ENCODE data around the gene PRDM5. TPM values are rescaled to one million over a fixed set of nuclear protein-coding genes. Genes with fewer than 3 reads are reported as not detected.
A peak's percentile ranks its signal among the peaks of the same experiment; 100 is the strongest.

PRDM5 gene
- total RNA-seq, 1 donor from 2014 or later = 6.5 TPM

GRCh38 chr4:120847019-120847582 is 75.4 kb downstream of the PRDM5 start:
- Mint-ChIP-seq H3K36me3 (ENCODE audit: low read depth, unreplicated experiment) (no peaks in the 10 kb centered on the region), H3K4me3 (ENCODE audit: unreplicated experiment) (no peak overlapping the region), H3K9me3 (ENCODE audit: unreplicated experiment) (no peaks in the 10 kb centered on the region), H3K4me1 (ENCODE audit: low read depth, unreplicated experiment) (peaks cover 11% of the 10 kb centered on the region), H3K27ac (ENCODE audit: unreplicated experiment) (no peak overlapping the region), H3K27me3 (ENCODE audit: low read depth, unreplicated experiment) (no peaks in the 10 kb centered on the region)
- no peaks in the 10 kb centered on the region for H3K79me2 ChIP-seq (ENCODE audit: insufficient read depth, low read length)
- no peaks in the 10 kb centered on the region for H3K9me3 ChIP-seq (ENCODE audit: insufficient read depth, low read depth, low read length)
- FAIRE-seq (no peak), DNase-seq (ENCODE audit: low read depth) (no peak)
- no peak overlapping the region for H2AFZ ChIP-seq (ENCODE audit: low read depth, low read length)
- H3K27me3 ChIP-seq (ENCODE audit: insufficient read depth, low read length) = no peaks in the 10 kb centered on the region
- H3K4me3 ChIP-seq (ENCODE audit: insufficient read depth, low read depth, low read length) = no peak overlapping the region
- H4K20me1 ChIP-seq (ENCODE audit: insufficient read depth, low read length) = no peaks in the 10 kb centered on the region
- H3K36me3 ChIP-seq (ENCODE audit: insufficient read depth, low read length) = no peaks in the 10 kb centered on the region
- no peak overlapping the region for H3K27ac ChIP-seq (ENCODE audit: low read depth, low read length)
- TF ChIP-seq EZH2 (IDR thresholded peaks at IDR 0.05; ENCODE audit: insufficient read depth, low read length) = no peak
- TF ChIP-seq, protein P1, sequence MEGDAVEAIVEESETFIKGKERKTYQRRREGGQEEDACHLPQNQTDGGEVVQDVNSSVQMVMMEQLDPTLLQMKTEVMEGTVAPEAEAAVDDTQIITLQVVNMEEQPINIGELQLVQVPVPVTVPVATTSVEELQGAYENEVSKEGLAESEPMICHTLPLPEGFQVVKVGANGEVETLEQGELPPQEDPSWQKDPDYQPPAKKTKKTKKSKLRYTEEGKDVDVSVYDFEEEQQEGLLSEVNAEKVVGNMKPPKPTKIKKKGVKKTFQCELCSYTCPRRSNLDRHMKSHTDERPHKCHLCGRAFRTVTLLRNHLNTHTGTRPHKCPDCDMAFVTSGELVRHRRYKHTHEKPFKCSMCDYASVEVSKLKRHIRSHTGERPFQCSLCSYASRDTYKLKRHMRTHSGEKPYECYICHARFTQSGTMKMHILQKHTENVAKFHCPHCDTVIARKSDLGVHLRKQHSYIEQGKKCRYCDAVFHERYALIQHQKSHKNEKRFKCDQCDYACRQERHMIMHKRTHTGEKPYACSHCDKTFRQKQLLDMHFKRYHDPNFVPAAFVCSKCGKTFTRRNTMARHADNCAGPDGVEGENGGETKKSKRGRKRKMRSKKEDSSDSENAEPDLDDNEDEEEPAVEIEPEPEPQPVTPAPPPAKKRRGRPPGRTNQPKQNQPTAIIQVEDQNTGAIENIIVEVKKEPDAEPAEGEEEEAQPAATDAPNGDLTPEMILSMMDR (IDR thresholded peaks at IDR 0.05; ENCODE audit: insufficient read depth, low read depth, low read length) = no peak
- no peak overlapping the region for H3K9ac ChIP-seq (ENCODE audit: low read length)
- peaks cover 2% of the 10 kb centered on the region for H3K4me1 ChIP-seq (ENCODE audit: insufficient read depth, low read length)
- H3K4me2 ChIP-seq (ENCODE audit: low read length) = no peak overlapping the region

DNA sequence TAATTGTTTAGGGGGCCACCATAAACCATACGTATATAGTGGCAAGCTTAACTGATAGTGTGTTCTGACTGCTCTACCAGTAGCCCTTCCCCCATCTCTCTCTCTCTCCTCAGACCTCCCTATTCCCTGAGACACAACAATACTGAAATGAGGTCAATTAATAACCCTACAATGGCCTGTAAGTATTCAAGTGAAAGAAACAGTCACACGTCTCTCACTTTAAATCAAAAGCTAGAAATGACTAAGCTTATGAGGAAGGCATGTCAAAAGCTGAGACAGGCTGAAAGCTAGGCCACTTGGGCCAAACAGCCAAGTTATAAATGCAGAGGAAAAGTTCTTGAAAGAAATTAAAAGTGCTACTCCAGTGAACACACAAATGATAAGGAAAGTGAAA is 78.0 kb downstream of the PRDM5 start:
- no peaks in the 10 kb centered on the region for H3K36me3 Mint-ChIP-seq (ENCODE audit: low read depth, unreplicated experiment)
- FAIRE-seq (no peak), DNase-seq (ENCODE audit: low read depth) (peak; percentile 13)
- H3K27ac ChIP-seq (ENCODE audit: low read depth, low read length) = no peak overlapping the region
- no peak overlapping the region for H3K4me3 Mint-ChIP-seq (ENCODE audit: unreplicated experiment)
- peaks cover 12% of the 10 kb centered on the region for H3K4me1 Mint-ChIP-seq (ENCODE audit: low read depth, unreplicated experiment)
- no peaks in the 10 kb centered on the region for H3K27me3 Mint-ChIP-seq (ENCODE audit: low read depth, unreplicated experiment)
- no peaks in the 10 kb centered on the region for H3K9me3 ChIP-seq (ENCODE audit: insufficient read depth, low read depth, low read length)
- no peaks in the 10 kb centered on the region for H3K27me3 ChIP-seq (ENCODE audit: insufficient read depth, low read length)
- peaks cover 10% of the 10 kb centered on the region for H3K4me1 ChIP-seq (ENCODE audit: insufficient read depth, low read length)
- no peak for TF ChIP-seq EZH2 (IDR thresholded peaks at IDR 0.05; ENCODE audit: insufficient read depth, low read length)
- TF ChIP-seq, protein P1 (IDR thresholded peaks at IDR 0.05; ENCODE audit: insufficient read depth, low read depth, low read length) = no peak
- no peak overlapping the region for H3K4me3 ChIP-seq (ENCODE audit: insufficient read depth, low read depth, low read length)
- no peak overlapping the region for H3K9ac ChIP-seq (ENCODE audit: low read length)
- no peaks in the 10 kb centered on the region for H4K20me1 ChIP-seq (ENCODE audit: insufficient read depth, low read length)
- no peak overlapping the region for H3K27ac Mint-ChIP-seq (ENCODE audit: unreplicated experiment)
- no peaks in the 10 kb centered on the region for H3K36me3 ChIP-seq (ENCODE audit: insufficient read depth, low read length)
- H3K9me3 Mint-ChIP-seq (ENCODE audit: unreplicated experiment) = no peaks in the 10 kb centered on the region
- H3K79me2 ChIP-seq (ENCODE audit: insufficient read depth, low read length) = no peaks in the 10 kb centered on the region
- H2AFZ ChIP-seq (ENCODE audit: low read depth, low read length) = no peak overlapping the region
- no peak overlapping the region for H3K4me2 ChIP-seq (ENCODE audit: low read length)

DNA sequence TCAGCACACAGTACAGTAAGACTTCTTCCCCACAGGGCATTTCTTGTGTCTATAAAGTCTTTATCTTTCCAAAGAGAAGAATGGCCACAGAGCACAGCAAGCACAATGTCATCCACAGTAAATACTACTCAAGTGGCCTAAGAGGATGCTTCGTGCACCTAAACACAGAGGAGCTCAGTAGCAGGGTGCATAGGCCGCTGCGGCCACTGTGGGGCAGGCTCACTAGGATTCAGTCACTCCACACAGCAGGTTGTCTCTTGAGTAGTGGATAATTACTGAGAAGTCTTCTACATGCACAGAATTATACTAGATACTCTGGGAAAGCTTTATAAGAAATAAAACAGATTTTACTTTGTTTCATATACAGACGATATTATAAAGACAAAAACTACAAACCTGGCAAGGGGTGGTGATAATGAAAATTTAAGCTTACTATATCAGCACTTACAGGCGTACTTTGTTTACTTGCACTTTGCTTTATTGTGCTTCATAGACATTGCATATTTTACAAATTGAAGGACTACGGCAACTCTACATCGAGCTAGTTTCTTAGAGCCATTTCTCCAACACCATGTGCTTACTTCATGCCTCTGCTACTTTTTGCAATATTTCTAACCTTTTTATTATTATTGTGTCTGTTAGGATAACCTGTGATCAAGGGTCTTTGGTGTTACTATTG is 78.5 kb downstream of the PRDM5 start:
- no peak for FAIRE-seq

More for the DNA sequence above, 78.5 kb downstream of the PRDM5 start:
- no peaks in the 10 kb centered on the region for H3K9me3 Mint-ChIP-seq (ENCODE audit: unreplicated experiment)
- no peak overlapping the region for H3K27ac Mint-ChIP-seq (ENCODE audit: unreplicated experiment)
- Histone ChIP-seq H3K9me3 (ENCODE audit: insufficient read depth, low read depth, low read length) (no peaks in the 10 kb centered on the region), H3K4me1 (ENCODE audit: insufficient read depth, low read length) (peaks cover 10% of the 10 kb centered on the region), H3K36me3 (ENCODE audit: insufficient read depth, low read length) (no peaks in the 10 kb centered on the region), H3K79me2 (ENCODE audit: insufficient read depth, low read length) (no peaks in the 10 kb centered on the region), H3K27me3 (ENCODE audit: insufficient read depth, low read length) (no peaks in the 10 kb centered on the region), H2AFZ (ENCODE audit: low read depth, low read length) (no peak overlapping the region), H4K20me1 (ENCODE audit: insufficient read depth, low read length) (no peaks in the 10 kb centered on the region), H3K4me3 (ENCODE audit: insufficient read depth, low read depth, low read length) (no peak overlapping the region), H3K9ac (ENCODE audit: low read length) (no peak overlapping the region), H3K4me2 (ENCODE audit: low read length) (no peak overlapping the region), H3K27ac (ENCODE audit: low read depth, low read length) (no peak overlapping the region)
- no peak for TF ChIP-seq EZH2 (IDR thresholded peaks at IDR 0.05; ENCODE audit: insufficient read depth, low read length)
- TF ChIP-seq, protein P1 (IDR thresholded peaks at IDR 0.05; ENCODE audit: insufficient read depth, low read depth, low read length) = peak; percentile 6
- no peaks in the 10 kb centered on the region for H3K27me3 Mint-ChIP-seq (ENCODE audit: low read depth, unreplicated experiment)
- DNase-seq (ENCODE audit: low read depth) = no peak
- H3K36me3 Mint-ChIP-seq (ENCODE audit: low read depth, unreplicated experiment) = no peaks in the 10 kb centered on the region
- H3K4me3 Mint-ChIP-seq (ENCODE audit: unreplicated experiment) = no peak overlapping the region
- peaks cover 12% of the 10 kb centered on the region for H3K4me1 Mint-ChIP-seq (ENCODE audit: low read depth, unreplicated experiment)
